GM12864 (cell line): ENCODE measurements around the gene UVRAG.

ENCODE experiments used
- DNase-seq: peaks from one replicate; pipeline ENCODE4 v3.0.0-alpha.2; 2011; ENCODE audit warnings: low read depth
- H3K4me3 ChIP-seq: 2 replicates; pipeline ENCODE4 v1.5.1; 2011; ENCODE audit warnings: mild to moderate bottlenecking, low read depth, low read length, control low read depth
- TF ChIP-seq, protein P1 (sequence below): IDR thresholded peaks from 2 replicates; pipeline ENCODE4 v1.5.1; 2011; ENCODE audit warnings: low read depth, mild to moderate bottlenecking, moderate library complexity, low read length, control low read depth, inconsistent platforms; ENCODE audit errors: missing control alignments

The UVRAG gene

DNA sequence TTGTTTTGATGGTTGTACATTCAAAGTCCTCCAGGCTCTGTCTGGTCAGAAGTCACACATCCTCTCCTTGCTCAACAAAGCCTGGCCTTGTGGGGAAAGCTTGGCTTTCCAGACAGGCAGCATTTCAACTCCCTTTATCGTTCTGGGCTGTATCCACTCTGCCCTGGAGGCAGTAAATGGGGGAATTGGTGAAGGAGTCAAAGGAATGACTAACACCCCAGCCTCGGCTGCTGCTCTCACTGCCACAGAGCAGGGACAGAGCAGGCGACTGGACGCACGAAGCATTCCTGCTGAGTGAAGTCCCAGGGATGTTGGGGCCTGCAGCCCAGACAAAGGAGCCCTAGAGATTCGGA is 338.5 kb downstream of the UVRAG start:
- H3K4me3 ChIP-seq = no peak overlapping the region
- DNase-seq = no peak
- TF ChIP-seq, protein P1, sequence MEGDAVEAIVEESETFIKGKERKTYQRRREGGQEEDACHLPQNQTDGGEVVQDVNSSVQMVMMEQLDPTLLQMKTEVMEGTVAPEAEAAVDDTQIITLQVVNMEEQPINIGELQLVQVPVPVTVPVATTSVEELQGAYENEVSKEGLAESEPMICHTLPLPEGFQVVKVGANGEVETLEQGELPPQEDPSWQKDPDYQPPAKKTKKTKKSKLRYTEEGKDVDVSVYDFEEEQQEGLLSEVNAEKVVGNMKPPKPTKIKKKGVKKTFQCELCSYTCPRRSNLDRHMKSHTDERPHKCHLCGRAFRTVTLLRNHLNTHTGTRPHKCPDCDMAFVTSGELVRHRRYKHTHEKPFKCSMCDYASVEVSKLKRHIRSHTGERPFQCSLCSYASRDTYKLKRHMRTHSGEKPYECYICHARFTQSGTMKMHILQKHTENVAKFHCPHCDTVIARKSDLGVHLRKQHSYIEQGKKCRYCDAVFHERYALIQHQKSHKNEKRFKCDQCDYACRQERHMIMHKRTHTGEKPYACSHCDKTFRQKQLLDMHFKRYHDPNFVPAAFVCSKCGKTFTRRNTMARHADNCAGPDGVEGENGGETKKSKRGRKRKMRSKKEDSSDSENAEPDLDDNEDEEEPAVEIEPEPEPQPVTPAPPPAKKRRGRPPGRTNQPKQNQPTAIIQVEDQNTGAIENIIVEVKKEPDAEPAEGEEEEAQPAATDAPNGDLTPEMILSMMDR = no peak

DNA sequence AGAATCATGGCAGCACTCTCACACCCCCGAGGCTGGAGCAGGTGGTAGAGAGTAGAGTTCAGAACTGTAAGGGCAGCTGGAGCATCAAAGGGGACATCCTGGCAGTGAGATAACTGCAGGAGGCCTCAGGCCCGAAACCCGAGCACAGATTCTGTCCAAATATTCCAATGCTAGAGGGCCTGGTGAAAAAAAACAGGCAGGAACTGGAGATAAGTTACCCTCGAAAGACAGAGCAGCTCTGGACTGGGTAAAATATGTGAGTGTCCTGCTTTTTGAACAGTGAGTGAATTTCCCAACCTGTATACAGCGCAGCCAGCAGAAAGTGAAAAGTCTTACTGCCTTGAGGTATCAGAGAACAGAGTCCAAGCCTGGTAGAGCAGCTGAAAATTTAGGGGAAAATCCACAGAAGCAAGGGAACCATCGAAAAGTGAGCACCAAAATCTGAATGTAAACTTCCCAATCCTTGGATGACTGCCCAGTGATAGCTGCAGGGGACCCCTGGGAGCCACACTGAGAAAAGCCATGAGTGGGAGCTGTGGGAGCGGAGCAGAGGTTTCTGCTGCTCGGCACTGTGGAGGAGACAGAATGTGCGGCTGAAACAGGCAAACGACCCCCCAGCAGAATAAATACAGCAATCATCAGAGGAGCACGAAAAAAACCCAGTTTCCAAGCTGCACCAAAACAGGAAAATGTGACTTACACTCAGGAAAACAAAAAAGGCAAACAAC is 340.7 kb downstream of the UVRAG start:
- TF ChIP-seq, protein P1 = no peak
- no peak for DNase-seq

DNA sequence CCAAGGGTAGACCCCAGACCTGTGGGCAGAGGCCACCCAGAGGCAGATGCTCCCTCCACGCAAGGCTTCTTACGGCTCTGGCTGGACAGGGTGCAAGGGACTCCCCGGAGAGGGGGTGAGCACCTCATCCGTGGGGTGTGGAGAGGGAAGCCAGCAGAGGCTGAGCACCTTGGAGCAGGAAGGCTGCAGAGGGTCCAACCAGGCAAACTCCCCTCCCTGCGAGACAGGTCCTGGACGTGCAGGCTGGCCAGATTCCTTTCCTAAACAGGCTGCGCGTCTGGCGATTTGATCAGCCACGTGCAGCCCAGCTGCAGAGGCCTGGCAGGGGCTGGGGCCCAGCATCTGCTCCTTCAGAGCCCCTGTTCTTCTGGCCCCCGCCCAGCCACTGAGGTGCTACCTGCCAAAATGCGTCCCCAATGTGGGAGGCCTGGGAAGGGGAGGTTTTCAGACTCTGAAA is 342.0 kb downstream of the UVRAG start:
- H3K4me3 ChIP-seq = no peak overlapping the region
- TF ChIP-seq, protein P1 = no peak
- DNase-seq = no peak

More for the DNA sequence above, 340.7 kb downstream of the UVRAG start:
- no peak overlapping the region for H3K4me3 ChIP-seq

DNA sequence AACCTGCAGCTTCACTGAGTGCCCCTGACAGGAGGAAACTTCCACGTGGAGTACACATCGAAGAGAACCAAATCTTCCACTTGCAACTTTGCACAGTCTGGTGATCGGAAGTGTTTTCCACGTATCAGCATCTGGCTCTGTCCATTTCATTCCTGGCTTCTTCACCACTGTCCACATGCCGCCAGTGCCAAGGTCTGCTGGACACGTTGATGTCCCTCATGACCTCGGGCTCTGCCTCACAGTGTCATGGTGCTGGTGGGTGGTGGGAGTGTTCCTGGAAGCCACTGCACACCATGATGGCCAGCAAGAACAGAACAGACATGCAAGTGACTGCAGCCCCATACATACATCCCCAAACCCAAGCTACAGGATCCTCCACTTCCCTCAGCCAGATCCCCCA is 342.9 kb downstream of the UVRAG start:
- no peak for DNase-seq
- TF ChIP-seq, protein P1 = no peak

DNA sequence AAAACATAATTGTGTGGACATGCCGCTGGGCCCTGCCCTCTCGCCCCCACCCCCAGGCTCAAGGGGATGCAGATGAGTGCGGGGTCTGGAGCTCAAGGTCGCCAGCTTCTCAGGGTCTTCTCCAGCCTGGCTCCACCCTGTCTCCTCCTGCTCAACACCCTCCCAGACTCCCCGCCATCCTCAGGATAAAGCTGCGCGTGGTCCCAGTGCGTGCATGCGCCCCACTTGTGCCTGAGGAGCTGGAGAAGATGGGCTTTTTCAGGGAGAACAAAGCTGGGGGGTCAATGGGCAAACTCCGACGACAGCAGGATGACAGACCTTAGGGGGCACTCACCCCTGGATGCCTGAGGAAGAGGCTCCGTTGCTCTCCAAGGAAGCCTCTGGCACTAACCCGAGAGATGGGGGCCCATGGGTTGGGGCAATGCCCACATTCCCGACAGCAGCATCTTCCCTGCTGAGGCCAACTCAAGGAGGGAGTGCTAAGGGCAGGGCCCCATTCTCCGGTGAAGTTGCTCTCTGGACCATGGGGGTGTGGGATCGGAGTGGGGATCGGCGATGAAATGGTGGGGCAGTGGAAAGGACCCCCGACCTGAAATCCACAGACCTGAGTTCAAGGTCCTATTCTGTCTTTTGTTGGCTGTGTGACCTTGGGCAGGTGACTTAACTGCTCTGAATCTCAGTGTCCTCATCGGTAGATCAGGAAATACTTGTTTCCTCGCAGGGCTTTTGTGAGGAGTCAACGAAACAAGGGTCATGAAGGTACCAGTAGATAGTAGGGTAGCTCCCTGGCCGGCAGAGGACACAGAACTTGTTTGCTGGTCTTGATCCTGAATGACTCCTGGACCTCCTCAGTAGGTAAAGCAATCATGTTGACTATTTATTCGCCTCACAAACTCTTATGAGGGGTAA is 343.6 kb downstream of the UVRAG start:
- DNase-seq = no peak
- TF ChIP-seq, protein P1 = no peak
- no peak overlapping the region for H3K4me3 ChIP-seq

More for the DNA sequence above, 342.9 kb downstream of the UVRAG start:
- H3K4me3 ChIP-seq = no peak overlapping the region

DNA sequence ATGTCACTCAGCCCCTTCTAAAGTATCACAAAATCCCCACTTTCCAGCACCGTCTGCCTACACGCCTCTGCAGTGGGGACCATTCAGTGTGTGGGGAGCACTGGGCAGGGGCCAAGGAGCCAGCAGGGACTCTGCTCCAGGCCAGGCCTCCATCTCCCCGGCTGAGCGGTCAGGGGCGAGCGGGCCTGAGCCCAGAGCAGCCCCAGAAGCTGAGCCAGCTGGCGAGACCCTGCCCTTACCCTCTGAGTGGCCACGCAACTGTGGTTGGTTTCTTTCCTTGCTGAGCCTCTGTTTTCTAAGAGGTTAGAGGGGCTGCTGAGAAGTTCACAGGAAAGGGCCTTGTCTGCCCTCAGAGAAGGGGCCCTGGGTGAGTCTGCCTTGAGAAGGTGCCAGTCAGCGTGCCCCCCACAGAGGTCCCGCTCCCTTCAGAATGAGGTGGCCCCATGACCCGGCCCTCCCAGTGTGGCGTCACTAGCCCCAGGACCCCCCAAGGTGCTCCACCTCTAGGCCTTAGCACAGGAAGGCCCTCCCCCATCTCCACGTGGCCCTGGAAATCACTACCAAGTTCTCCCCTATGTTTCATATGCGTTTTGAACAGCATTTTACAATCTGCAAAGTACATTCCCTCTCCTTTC is 344.4 kb downstream of the UVRAG start:
- TF ChIP-seq, protein P1 = no peak
- DNase-seq = no peak
- H3K4me3 ChIP-seq = no peak overlapping the region
